HG03565 (cell line): ENCODE measurements around the gene WDR55.
"Not testable (repeated sequence)": the region's sequence is repeated elsewhere in the genome, so short reads cannot be mapped to it uniquely, and the experiment has no call there.

Experiments used
- ATAC-seq: cut with Tn5 transposase; IDR thresholded peaks from one replicate; pipeline ENCODE4 v1.9.1; 2021; ENCODE audit warnings: mild to moderate bottlenecking, moderate library complexity; ENCODE audit not compliant: unreplicated experiment

Gene WDR55

DNA sequence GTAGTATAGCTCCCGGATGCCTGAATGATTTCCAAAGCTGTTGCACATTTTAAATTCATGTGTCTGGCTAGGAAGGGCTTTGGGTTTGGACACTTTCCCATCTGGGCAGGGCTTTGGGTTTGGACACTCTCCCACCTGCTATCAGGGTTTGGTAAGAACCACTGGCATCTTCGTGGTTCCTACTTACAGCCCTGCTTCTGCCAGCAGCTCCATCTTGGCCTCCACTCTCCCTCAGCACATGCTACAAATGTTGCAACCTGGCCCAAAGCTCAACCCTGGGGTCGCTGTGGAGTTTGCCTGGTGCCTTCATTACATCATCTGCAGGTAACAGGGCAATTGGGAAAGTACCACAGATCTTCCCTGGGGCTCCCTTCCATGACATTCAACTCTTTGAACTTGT lies 22.0 kb upstream of the WDR55 start:
- ATAC-seq = no peak

DNA sequence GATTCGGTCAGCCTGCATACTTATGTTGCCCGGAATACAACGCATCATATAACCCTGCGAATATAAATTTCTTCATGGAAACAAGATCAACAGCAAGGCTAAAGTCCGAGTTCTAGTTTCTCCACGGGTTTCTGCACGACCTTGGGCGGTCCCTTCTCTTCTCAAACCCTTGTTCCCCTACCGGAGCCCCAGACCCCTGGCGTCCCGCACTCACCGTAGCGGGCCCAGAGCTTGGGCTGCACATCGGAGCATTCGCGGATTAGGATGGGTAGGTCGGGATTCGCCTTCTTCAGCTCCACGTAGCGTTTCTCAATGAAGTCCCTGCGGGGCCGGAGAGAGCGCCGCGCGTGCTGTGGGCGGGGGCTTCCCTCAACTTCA lies 17.7 kb upstream of the WDR55 start:
- no peak for ATAC-seq

DNA sequence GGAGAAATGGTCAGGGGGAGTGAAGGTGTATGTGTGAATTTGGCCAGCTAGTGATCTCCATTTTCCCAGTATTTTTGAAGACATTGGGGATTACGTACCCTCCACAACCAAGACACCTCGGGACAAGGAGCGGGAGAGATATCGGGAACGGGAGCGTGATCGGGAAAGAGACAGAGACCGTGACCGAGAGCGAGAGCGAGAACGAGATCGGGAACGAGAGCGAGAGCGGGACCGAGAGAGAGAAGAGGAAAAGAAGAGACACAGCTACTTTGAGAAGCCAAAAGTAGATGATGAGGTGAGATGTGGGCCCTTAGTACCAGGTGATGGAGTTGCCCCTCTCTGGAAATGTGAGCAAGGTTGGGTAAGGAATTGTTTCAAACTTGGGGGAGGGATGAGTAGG lies 5.8 kb upstream of the WDR55 start:
- ATAC-seq = no peak

DNA sequence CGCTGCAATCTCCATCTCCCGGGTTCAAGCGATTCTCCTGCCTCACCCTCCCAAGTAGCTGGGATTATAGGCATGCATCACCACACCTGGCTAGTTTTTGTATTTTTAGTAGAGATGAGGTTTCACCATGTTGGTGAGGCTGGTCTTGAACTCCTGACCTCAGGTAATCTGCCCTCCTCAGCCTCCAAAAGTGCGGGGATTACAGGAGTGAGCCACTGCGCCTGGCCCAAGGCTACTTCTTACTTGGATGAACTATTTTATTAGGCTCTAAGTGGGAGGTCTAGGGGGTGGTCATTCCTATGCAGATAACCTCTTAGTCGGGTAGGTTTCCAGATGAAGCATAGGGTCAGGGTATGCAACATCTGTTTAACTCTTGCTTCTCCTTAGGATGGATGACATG lies 4.3 kb upstream of the WDR55 start:
- ATAC-seq = not testable (repeated sequence)

DNA sequence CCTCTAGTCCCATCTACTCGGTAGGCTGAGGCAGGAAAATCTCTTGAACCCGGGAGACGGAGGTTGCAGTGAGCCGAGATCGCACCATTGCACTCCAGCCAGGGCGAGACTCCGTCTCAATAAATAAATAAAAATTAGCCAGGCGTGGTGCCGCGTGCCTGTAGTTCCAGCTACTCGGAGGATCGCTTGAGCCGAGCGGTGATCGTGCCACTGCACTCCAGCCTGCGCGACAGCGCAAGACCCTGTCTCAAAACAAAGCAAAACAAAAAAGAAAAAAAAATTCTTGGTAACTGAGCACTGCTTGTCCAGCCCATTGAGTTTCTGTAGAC lies 710 bp upstream of the WDR55 start:
- ATAC-seq = no peak

DNA sequence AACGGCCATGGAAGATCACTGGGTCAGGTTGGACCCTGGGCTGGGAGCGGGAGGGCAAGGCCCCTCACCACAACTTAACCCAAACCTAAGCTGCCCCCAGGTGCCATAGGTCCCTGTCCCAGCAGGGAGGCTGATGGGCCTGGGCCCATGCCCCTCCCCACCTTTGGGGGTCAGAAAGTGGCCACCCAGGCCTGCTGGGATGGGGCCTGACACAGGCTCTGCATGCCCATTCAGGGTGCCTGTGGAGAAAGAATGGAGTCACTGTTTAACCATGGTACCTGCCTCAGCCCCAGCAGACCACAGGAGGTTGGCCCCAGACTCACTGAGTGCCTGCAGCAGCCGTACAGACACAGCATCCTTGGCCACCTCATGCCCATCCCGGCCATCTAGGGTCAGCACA lies 6.3 kb downstream of the WDR55 start:
- ATAC-seq = not testable (repeated sequence)

DNA sequence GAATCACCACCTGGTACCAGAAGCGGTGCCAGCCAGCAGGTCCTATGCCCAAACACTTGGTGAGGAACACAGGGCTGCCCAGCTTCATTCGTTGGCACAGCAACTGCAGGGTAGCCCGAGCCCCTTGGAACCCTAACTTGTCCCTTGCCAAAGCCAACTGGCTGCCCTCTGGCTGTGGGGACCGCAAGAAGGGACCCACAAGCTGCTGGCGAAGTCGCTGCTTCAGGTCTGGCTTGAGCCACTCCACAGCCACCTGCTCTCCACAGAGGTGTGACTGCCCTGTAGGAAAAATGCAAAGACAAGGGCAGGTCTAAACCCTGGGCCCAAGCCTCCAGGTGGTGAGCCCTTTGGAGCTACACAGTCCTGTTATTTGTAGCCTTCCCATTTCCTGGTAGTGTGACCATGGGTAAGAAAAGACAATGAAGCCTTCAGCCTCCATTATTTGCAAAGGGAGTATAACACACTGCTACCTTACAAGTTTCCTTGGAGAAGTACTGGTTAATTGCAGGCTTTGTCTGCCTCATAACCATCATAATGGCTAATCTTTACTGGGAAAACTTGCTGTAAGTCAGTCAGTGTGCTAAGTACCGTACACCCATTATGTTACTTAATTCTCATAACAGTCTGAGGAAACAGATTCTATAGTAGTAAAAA lies 6.9 kb downstream of the WDR55 start:
- ATAC-seq = no peak

DNA sequence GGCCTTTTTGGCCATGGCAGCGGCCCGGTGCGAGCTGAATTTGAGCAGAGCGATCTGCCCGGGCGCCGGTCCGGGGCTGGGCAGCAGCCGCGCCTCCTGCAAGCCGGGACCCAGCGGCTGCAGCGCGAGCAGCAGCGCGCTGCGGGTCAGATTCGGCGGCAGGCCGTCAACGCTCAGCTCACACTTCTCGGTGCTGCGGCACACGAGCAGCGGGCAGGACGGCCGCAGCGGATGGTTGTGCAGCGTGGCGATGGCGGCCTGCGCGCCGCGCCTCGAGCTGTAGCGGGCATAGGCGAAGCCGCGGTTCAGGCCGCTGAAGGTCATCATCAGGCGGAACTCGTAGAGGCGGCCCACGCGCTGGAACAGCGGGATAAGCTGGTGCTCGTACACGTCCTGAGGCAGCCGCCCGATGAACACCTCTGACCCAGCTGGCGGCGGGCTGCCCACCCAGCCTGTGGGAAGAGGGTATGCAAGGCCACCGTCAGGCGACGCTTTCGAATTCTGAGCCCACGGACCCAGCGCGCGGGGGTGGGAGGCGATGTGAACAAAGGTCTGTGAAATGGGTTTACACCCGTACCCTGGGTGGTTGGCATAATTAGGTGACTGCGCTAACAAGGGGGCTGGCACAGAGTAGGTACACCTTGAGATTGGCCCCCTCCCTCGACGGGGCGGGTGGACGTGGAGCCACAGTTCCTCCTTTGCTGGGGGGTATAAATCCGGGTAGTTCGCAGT lies 7.9 kb downstream of the WDR55 start:
- ATAC-seq = no peak

DNA sequence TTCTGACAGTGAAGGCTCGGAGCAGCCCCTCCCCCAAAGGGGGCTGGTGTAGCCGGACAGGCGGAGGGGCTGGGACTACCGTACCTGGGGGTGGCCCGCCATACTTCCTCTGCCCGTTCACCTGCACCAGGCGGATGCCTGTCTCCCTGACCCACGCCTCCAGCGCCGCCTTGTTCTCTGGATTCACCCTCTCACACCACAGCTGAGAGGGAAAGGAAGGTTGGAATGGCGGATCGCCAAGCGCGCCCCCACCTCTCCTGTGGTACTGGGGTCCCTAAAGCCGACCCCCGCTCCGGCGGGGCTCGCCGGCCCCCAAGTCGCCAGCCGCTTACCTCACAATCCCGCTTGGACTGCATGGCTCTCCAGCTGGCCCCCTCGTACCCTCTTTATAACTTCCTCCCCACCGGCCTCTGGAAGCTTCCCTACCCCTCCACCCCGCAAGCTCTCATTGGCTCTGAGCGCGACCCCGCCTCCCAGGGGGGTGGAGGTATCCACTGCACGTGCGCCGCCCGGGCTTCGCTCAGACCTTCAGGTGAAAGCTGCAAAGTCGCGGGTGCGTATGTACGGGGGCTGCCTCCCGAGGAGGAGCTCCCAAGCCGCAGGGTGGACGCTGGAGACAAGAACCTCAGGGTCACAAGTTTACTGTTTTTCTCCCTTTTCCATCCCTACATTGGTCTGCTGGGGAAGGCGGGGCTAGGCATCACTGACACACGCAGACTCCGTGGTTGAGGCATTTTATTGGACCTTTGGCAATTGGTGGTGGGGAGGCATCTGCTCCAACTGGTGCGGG lies 8.7 kb downstream of the WDR55 start, which contains the start of gene DND1:
Gene DND1, minus strand, starts transcription at position 390 of the 790 bp plus-strand sequence. Its CDS starts 34 bp downstream, at position 356.
- ATAC-seq = no peak

DNA sequence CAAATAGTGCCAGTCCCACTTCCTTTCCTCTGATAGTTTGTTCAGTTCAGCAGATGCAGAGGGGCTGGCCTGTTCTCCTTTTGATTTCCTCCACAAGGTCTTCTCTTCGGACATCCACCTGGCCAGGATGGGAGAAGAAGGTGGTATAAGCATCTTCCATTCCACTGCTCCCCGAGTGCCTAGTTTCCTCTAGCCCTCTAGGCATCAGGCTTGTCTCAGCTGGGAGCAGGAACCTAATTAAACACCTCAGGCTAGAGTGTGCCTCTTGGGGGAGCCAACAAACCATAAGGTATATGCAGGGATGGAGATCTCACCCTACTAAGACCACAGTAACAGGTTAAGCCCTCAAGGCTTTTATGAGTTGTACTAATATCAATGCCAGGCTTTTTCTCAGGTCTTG lies 9.5 kb downstream of the WDR55 start:
- ATAC-seq = no peak

DNA sequence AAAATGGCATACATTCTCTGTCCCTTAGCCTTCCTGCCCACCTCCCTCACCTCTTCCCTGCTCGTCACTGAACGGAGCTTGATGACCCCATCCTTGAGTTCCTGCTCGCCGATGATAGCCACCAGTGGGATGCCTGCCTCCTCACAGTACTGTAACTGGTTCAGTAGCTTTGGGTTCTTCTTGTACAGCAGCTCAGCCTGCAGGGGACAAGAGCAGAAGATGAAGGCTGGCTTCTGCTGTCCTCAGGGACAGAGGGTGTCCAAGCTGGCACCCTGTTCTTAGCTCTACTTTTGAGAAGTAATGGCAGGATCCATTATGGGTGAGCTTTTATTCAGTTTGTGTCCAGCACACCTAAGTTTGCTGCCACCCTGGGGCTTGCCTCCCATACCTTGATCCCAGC lies 9.9 kb downstream of the WDR55 start:
- no peak for ATAC-seq

DNA sequence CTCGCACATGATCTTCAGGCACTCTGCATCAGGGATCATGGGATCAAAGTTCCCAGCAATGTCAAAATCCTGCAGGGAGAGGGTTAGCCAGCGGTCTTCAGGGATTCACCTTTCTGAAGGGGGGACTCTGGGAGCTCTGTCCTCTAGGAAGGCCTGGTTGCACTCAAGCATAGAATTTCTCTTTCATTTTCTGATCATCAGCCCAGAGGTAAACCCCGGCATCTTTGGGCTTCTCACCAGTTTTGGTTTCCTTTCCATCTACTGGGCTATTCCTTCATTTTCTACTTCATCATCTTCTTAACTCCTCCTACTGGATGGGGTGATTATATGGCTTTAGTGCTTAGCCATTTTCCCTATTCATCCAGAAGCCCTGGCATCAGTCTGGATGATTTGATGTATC lies 13.2 kb downstream of the WDR55 start:
- peak; percentile 33 for ATAC-seq

DNA sequence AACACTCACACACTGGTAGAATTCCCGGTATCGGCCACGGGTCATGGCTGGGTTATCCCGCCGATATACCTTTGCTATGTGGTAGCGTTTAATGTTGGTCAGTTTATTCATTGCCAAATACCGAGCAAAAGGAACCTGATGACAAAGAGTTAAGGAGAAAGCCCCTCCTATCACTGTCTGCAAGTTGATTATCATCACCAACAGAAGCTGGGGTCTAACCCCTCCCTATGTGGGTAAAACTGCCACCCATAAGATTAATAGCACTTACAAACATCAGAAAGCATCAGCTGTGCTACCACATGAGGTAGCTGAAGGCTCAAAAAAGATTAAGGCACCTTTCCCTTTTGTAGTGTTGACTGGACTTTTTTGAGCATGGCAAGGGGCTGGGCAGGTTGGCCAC lies 14.3 kb downstream of the WDR55 start:
- ATAC-seq = no peak

DNA sequence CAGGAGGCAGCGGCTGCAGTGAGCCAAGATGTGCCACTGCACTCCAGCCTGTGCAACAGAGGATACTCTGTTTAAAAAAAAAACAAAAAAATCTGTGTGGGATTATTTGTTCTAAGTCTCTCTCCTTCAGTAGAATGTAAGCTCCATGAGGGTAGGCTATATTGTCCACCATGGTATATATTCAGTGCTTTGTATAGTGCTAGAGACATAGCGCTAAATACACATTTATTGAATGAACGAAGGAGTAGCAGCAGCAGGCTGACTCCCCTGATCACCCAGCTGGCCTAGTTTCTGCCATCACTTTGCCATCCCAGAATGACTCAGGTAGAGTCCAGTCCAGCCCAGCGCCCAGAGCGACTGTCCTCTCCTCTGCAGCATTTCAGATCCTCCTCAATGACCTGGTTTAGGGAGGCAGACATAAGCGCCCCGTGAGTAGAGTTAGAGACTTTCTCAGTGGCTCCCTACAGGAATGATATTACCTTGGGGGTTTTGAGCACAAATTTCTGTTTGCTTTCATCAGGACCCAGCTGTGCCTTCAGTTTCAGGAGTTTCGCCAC lies 25.8 kb downstream of the WDR55 start:
- no peak for ATAC-seq

DNA sequence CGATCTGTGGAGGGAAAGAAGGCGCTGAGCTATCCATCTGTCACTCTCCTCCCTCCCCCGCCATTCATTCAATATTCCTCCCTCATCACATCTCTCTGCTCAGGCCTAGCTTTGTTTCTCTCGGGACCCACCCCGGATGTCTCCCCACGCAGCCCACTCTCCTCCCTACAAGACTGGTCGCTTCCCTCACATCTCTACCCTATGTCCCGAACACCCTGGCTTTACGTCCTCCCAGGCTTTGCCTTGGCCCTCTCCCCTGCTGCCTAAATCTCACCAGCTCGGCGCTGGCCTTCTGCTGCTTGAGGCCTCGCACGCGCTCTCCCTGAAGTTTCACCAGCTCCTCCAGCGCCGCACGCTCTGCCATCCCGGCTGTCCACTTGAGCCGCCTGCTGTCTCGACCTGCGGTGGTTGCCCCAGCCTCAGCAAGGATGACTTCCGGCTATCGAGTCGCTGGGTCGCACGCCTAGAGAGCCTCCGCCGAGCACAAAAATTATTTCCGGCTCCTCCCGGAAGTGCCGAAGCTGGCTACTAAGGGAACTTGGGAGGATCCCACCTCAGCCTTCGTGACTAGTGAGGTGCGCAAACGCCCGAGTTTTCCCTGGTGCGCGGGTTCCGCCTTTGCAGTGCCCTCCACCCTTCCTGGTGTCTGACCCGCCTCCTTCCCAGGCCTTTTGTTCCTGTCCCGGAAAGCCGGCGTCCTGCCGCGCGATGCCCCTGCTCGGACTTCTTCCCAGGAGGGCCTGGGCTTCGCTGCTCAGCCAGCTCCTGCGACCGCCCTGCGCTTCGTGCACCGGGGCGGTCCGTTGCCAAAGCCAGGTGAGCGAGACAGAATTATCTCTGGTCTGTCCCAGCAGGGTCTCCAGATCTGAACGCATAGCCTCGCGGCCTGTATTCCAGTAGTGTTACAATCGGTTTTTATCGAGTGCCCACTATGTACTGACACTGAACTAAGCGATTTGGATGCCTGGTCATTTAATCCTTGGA lies 26.5 kb downstream of the WDR55 start, which contains the start of the genes HARS1 and HARS2:
Gene HARS1, minus strand, starts transcription at position 430 of the 984 bp plus-strand sequence. Its CDS starts 66 bp downstream, at position 364.
Gene HARS2, plus strand, starts transcription at position 515 of the 984 bp plus-strand sequence. Its CDS starts 194 bp downstream, at position 709.
- peak; percentile 95 for ATAC-seq

DNA sequence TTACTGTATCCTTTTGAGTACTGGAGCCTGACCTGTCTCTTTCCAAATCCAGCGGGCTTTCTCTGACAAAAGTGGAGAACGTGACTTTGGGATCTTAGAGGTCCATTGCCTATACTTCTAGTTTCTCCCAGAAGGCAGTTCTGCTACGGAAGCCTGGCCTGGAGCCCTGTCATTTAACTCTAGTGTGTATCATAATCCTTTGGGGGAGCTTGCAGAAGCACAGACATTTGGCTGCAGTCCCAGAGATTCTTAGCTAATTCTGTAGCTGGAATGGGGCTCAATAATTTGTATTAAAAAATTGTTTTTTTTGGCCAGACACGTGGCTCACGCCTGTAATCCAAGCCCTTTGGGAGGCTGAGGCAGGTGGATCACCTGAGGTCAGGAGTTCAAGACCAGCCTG lies 29.6 kb downstream of the WDR55 start:
- ATAC-seq = no peak

DNA sequence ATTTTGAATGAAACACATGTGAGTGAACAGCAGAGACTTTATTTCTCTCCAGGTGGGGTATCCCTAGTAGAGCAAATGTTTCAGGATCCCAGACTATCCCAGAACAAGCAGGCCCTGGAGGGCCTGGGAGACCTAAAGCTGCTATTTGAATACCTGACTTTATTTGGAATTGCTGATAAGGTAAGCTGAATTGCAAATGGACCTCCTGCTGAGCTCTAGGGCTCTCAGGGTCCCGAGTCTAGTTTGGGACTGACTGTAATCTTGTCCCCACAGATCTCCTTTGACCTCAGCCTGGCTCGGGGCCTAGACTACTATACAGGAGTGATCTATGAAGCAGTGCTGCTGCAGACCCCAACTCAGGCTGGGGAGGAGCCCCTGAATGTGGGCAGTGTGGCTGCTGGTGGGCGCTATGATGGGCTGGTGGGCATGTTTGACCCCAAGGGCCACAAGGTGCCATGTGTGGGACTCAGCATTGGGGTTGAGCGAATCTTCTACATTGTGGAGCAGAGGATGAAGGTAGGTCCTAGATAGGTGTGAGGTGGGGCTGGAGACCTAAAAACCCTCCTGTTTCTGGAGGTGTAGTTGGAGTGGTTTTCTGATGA lies 32.3 kb downstream of the WDR55 start:
- no peak for ATAC-seq

DNA sequence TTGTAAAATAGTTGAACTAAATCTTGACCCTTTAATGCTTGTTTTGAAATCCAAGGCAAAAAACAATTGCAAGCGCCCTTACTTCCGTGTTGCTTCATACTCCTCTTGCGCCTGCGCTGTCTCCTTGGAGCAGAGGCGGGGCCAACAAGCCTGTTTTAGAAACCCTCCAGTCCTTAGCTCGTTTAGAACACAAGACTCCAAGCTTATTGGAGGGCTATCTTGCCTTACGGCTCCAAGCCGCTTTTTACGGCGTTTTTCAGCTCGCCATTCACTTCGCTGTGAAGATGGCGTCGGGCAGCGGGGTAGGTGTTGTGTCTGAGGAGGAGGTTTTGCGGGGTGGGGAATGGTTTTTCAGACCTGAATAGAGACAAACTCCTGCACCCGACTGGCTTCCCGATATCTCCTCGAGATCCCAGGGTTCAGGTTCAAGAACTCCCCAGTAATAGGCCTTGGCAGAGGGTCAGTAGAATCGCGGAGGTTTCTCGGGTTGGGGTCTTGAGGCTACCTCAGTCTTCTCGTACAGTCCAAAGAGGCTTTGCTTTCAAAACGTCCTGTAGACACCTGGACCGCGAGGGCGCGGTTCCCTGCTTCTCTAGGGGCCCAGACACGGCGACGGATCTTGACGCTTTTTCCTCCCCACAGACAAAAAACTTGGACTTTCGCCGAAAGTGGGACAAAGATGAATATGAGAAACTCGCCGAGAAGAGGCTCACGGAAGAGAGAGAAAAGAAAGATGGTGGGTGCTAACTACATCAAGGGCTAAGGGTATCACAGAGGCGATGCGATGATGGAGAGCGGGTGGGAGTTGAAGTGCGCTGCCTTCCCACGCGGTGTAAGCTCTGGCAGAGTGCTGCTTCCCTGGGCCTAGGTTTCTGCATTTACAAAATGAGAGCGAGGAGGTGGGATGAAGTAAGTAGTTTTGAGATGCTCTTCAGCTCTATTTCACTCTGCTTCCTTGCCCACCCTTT lies 35.8 kb downstream of the WDR55 start, which contains the start of gene ZMAT2:
Gene ZMAT2, plus strand, starts transcription at position 271 of the 968 bp plus-strand sequence. Its CDS starts 14 bp downstream, at position 285.
- ATAC-seq = peak; percentile 91
